Measurements from ENCODE around the gene TMEM61.

The TMEM61 gene

DNA sequence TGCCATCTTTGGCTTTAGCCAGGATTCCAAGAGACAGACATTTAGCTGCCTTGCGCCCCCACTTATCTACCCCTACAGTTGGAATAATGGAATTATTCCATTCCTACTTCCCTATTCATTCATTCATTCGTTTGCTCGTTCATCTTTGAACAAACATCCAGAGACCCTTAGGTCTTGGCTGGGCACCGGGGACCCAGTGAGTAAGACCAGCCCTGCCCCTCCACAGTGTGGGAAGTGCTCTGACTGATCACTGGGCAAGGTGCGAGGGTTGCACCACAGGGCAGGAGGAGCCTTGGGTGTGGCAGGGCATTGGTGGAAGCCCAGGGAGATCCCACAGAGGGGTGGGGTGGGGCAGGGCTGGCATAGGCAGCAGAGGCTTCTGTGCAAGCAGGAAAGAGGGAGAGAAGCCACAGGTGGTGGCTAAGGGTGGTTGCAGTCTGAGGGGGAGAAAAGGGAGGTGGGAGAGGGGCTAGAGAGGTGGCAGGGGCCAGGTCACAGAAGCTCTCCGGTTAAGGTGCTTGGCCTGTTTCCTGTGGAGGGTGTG lies 35.0 kb upstream of the TMEM61 start:
- Histone ChIP-seq H3K27me3 (ENCODE audit: control insufficient read depth, insufficient read depth, low read length) (no peaks in the 10 kb centered on the region), H3K27ac (ENCODE audit: low read depth, low read length) (no peak overlapping the region), H3K4me1 (ENCODE audit: control insufficient read depth, insufficient read depth, low read length) (peaks cover 5% of the 10 kb centered on the region), H3K9ac (ENCODE audit: low read length) (no peak overlapping the region), H3K4me3 (ENCODE audit: low read depth, low read length) (no peak overlapping the region), H3K9me3 (ENCODE audit: control insufficient read depth, insufficient read depth, low read depth, low read length) (peaks cover 13% of the 10 kb centered on the region), H3K36me3 (ENCODE audit: control insufficient read depth, insufficient read depth, low read length) (no peaks in the 10 kb centered on the region)

DNA sequence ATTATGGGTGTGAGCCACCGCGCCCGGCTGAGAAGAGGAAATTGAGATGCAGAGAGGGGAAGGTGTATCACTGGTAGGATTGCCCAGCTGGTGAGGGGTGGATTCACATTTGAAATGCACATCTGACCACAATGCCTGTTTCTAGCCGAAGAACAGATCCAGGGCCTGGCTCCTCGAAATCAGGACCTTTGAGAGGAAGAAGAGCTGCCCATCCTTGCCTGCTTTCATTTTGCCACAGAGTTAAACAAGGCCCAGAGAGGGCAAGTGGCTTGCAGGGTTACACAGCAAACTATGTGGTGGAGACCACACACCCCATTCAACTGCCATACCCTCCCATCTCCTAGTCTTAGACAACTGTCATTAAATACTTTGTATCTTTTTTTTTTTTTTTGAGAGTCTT lies 32.9 kb upstream of the TMEM61 start:
- Histone ChIP-seq H3K9me3 (ENCODE audit: control insufficient read depth, insufficient read depth, low read depth, low read length) (peaks cover 13% of the 10 kb centered on the region), H3K4me1 (ENCODE audit: control insufficient read depth, insufficient read depth, low read length) (peaks cover 10% of the 10 kb centered on the region), H3K27ac (ENCODE audit: low read depth, low read length) (no peak overlapping the region), H3K9ac (ENCODE audit: low read length) (no peak overlapping the region), H3K36me3 (ENCODE audit: control insufficient read depth, insufficient read depth, low read length) (no peaks in the 10 kb centered on the region), H3K27me3 (ENCODE audit: control insufficient read depth, insufficient read depth, low read length) (no peaks in the 10 kb centered on the region), H3K4me3 (ENCODE audit: low read depth, low read length) (no peak overlapping the region)

DNA sequence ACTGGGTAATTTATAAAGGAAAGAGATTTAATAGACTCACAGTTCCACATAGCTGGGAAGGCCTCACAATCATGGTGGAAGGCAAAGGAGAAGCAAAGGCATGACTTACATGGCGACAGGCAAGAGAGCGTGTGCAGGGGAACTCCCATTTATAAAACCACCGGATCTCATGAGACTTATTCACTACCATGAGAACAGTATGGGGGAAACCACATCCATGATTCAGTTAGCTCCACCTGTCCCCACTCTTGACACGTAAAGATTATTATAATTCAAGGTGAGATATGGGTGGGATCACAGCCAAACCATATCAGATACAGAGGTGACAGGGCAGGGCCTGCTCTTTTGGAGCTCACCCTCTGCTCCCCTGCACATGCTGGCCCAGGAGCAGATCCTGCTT lies 31.4 kb upstream of the TMEM61 start:
- Histone ChIP-seq H3K4me3 (ENCODE audit: low read depth, low read length) (no peak overlapping the region), H3K27me3 (ENCODE audit: control insufficient read depth, insufficient read depth, low read length) (no peaks in the 10 kb centered on the region), H3K27ac (ENCODE audit: low read depth, low read length) (no peak overlapping the region), H3K36me3 (ENCODE audit: control insufficient read depth, insufficient read depth, low read length) (no peaks in the 10 kb centered on the region), H3K4me1 (ENCODE audit: control insufficient read depth, insufficient read depth, low read length) (peaks cover 10% of the 10 kb centered on the region), H3K9me3 (ENCODE audit: control insufficient read depth, insufficient read depth, low read depth, low read length) (peaks cover 8% of the 10 kb centered on the region; the same call in 1 of the 2 replicates), H3K9ac (ENCODE audit: low read length) (no peak overlapping the region)

DNA sequence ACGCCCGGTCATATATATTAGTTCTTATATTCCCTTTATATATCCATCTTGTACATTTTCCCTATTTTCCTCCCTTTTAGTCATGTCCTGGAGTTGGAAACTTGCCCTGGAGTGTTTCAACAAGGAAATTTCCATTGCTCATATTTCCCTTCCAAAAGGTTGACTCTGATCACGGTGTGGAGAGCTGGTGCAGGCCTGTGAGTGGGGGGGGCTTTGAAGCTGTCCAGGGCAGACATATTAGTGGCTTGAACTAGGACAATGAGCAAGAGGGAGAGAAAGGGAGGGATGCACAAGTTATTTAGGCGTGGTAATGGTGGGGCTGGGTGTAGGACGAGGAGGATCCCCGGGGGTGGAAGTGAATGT lies 30.4 kb upstream of the TMEM61 start:
- Histone ChIP-seq H3K4me1 (ENCODE audit: control insufficient read depth, insufficient read depth, low read length) (peaks cover 10% of the 10 kb centered on the region), H3K27me3 (ENCODE audit: control insufficient read depth, insufficient read depth, low read length) (no peaks in the 10 kb centered on the region), H3K4me3 (ENCODE audit: low read depth, low read length) (0 out of 2 replicates have a peak overlapping the region, but pooled peaks have one; percentile 41), H3K9me3 (ENCODE audit: control insufficient read depth, insufficient read depth, low read depth, low read length) (peaks cover 14% of the 10 kb centered on the region), H3K36me3 (ENCODE audit: control insufficient read depth, insufficient read depth, low read length) (peaks cover 3% of the 10 kb centered on the region; the same call in 1 of the 2 replicates), H3K9ac (ENCODE audit: low read length) (peak overlapping the region; percentile 66), H3K27ac (ENCODE audit: low read depth, low read length) (no peak overlapping the region)

DNA sequence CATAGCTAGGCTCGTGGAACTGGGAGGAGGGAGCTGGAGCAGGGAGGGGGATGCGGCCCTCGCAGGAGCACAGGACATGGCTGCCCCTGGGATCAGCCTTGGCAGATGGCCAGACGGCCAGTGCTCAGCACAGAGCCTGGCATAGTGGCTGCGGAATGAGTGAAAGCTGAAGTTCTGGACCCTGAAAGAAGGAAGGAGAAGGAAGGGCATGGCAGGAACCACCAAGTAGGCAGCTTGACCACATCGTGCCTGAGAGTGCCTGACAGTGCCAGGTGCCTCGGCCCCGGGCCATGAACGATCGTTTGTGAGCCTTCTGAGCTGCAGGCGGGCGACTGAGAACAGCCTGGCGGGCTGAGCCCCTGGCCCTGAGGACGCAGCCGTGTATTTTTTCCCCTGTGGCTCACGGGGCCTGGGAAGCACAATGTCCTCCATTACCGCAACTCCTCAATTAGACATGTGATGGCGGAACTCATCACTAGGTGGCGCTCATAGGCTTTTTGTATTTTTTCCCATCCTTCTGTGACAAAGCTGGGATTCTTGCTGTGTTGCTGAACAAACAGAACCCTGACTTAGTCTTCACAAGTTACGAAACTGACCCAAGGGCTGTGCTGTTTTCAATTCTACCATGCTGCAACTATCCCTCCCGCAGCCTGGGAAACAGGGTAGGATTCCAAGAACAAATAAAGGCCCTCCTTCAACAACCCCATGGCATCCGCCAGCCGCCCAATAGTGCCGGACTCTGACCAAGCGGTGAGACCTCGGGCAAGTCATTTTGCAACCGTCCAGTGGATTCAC lies 29.9 kb upstream of the TMEM61 start:
- Histone ChIP-seq H3K36me3 (ENCODE audit: control insufficient read depth, insufficient read depth, low read length) (peaks cover 3% of the 10 kb centered on the region; the same call in 1 of the 2 replicates), H3K27ac (ENCODE audit: low read depth, low read length) (no peak overlapping the region; the same call in 1 of the 2 replicates), H3K9me3 (ENCODE audit: control insufficient read depth, insufficient read depth, low read depth, low read length) (peaks cover 14% of the 10 kb centered on the region), H3K9ac (ENCODE audit: low read length) (peak overlapping the region; percentile 66), H3K4me1 (ENCODE audit: control insufficient read depth, insufficient read depth, low read length) (peaks cover 10% of the 10 kb centered on the region), H3K27me3 (ENCODE audit: control insufficient read depth, insufficient read depth, low read length) (no peaks in the 10 kb centered on the region), H3K4me3 (ENCODE audit: low read depth, low read length) (peak overlapping the region; percentile 41; the same call in 1 of the 2 replicates)

DNA sequence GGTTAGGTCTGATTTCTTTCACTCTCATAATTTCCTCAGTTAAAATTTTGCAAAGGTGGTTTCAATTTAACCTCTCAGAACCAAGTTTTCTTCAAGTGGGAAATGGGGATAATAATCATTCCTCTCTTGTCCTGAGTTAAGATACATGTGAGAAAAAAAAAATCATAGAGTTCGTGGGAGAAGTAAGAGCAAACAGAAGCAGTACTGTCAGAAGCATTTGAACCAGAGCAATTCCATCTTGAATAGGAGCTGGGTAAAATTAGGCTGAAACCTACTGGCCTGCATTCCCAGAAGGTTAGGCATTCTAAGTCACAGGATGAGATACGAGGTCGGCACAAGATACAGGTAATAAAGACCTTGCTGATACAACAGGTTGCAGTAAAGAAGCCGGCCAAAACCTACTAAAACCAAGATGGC lies 28.6 kb upstream of the TMEM61 start:
- Histone ChIP-seq H3K27ac (ENCODE audit: low read depth, low read length) (no peak overlapping the region), H3K4me1 (ENCODE audit: control insufficient read depth, insufficient read depth, low read length) (peaks cover 10% of the 10 kb centered on the region)

DNA sequence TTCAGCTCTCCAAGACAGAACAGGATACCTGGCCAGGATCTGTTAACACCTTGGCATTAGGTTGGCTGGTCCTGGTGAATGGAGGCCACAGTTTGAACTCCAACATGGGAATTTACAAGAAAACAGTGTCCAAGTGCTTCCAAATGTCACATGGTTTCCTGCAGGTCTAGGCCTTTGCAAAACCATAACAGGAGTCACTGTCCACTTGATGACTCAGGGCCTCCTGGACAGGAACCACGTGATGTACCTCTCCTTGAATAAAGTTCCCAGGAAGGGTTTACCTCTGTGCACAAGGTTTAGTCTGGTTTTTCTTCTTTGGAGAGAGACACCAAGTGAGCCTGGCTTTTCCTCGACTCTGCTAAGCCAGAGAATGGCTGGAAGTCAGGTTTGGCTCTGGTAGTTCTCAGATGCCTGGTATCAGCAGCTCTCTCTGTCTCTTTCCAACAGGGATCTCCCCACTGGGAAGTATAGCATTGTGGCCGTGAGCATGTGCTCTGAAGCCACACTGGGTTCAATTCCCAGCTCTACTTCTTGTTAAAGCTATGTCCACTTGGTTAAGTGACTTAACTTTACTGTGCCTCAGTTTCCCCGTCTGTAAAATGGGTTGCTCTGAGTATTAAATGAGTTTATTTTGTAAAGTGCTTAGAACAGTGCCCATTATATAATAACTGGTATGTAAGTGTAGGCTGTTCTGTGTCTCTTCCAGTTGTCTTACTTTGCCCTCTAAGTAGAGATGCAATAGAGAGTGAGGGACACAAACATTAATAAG lies 27.3 kb upstream of the TMEM61 start:
- Histone ChIP-seq H3K9ac (ENCODE audit: low read length) (no peak overlapping the region), H3K27ac (ENCODE audit: low read depth, low read length) (no peak overlapping the region), H3K36me3 (ENCODE audit: control insufficient read depth, insufficient read depth, low read length) (peaks cover 3% of the 10 kb centered on the region; the same call in 1 of the 2 replicates), H3K9me3 (ENCODE audit: control insufficient read depth, insufficient read depth, low read depth, low read length) (peaks cover 29% of the 10 kb centered on the region), H3K4me3 (ENCODE audit: low read depth, low read length) (no peak overlapping the region), H3K27me3 (ENCODE audit: control insufficient read depth, insufficient read depth, low read length) (no peaks in the 10 kb centered on the region), H3K4me1 (ENCODE audit: control insufficient read depth, insufficient read depth, low read length) (peaks cover 10% of the 10 kb centered on the region)

More for the DNA sequence above, 28.6 kb upstream of the TMEM61 start:
- no peak overlapping the region for H3K4me3 ChIP-seq (ENCODE audit: low read depth, low read length)
- H3K27me3 ChIP-seq (ENCODE audit: control insufficient read depth, insufficient read depth, low read length), result no peaks in the 10 kb centered on the region
- H3K9me3 ChIP-seq (ENCODE audit: control insufficient read depth, insufficient read depth, low read depth, low read length), result peaks cover 18% of the 10 kb centered on the region
- H3K9ac ChIP-seq (ENCODE audit: low read length), result no peak overlapping the region
- peaks cover 3% of the 10 kb centered on the region; the same call in 1 of the 2 replicates for H3K36me3 ChIP-seq (ENCODE audit: control insufficient read depth, insufficient read depth, low read length)

DNA sequence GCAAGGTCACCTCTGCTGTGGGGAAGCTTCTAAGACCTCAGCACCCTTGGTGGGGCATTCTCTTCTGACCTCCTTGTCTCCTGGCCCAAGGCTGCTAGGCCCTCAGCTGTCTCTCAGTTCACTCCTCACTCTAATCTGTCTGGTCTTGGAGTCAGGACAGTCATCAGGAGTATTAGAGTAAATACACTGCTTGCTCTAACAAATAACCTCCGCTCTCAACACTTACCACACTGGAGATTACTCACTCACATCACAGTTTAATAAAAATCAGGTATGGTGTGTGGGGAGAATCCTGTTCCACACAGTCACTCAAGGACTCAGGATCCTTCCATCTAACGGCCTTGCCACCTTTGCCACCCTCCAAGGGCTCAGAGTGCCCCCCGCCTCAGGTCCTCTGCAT lies 26.6 kb upstream of the TMEM61 start:
- peaks cover 10% of the 10 kb centered on the region for H3K4me1 ChIP-seq (ENCODE audit: control insufficient read depth, insufficient read depth, low read length)

DNA sequence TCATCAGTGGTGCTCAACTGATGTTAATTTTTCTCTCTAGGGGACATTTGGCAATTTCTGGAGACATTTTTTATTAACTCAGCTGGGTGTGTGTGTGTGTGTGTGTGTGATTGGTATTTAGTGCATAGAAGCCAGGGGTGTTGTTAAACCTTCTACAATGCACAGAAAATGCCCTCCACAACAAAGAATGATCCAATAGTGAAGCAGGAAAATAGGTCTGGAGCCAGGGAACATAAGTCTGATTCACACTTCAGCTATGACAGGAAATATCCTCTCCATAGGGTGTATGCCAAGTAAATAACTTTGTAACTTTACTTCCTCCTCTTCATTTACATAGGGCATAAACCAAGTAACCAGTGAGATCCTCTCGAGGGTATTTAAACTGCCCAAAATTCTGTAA lies 25.1 kb upstream of the TMEM61 start:
- Histone ChIP-seq H3K9me3 (ENCODE audit: control insufficient read depth, insufficient read depth, low read depth, low read length) (peaks cover 47% of the 10 kb centered on the region), H3K9ac (ENCODE audit: low read length) (no peak overlapping the region), H3K36me3 (ENCODE audit: control insufficient read depth, insufficient read depth, low read length) (peaks cover 3% of the 10 kb centered on the region; the same call in 1 of the 2 replicates), H3K4me1 (ENCODE audit: control insufficient read depth, insufficient read depth, low read length) (peaks cover 6% of the 10 kb centered on the region), H3K27me3 (ENCODE audit: control insufficient read depth, insufficient read depth, low read length) (no peaks in the 10 kb centered on the region), H3K27ac (ENCODE audit: low read depth, low read length) (no peak overlapping the region), H3K4me3 (ENCODE audit: low read depth, low read length) (no peak overlapping the region)

More for the DNA sequence above, 26.6 kb upstream of the TMEM61 start:
- no peak overlapping the region for H3K4me3 ChIP-seq (ENCODE audit: low read depth, low read length)
- no peak overlapping the region for H3K9ac ChIP-seq (ENCODE audit: low read length)
- peaks cover 36% of the 10 kb centered on the region for H3K9me3 ChIP-seq (ENCODE audit: control insufficient read depth, insufficient read depth, low read depth, low read length)
- no peak overlapping the region for H3K27ac ChIP-seq (ENCODE audit: low read depth, low read length)
- no peaks in the 10 kb centered on the region for H3K27me3 ChIP-seq (ENCODE audit: control insufficient read depth, insufficient read depth, low read length)
- H3K36me3 ChIP-seq (ENCODE audit: control insufficient read depth, insufficient read depth, low read length), result peaks cover 3% of the 10 kb centered on the region; the same call in 1 of the 2 replicates

DNA sequence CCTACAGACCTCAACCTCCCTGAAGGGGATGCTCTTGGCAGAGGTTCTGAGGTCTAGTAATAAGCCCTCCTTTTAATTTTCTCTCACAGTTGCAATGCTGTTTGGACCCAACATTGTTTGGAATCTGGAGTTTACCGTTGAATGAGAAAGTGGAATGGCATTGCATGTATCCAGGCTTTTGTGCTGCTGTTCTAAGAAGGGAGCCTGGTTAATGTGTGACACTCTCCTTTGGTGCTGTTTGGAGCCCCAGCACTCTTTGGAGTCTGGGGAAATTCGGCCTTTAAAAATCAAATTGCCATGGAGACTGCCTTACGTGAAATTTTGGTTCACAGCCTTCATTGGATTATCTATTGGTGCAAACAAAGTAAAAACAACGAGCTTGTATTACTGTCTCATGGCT lies 23.7 kb upstream of the TMEM61 start:
- H3K27ac ChIP-seq (ENCODE audit: low read depth, low read length), result no peak overlapping the region
- no peak overlapping the region for H3K4me3 ChIP-seq (ENCODE audit: low read depth, low read length)
- peaks cover 3% of the 10 kb centered on the region; the same call in 1 of the 2 replicates for H3K36me3 ChIP-seq (ENCODE audit: control insufficient read depth, insufficient read depth, low read length)
- no peaks in the 10 kb centered on the region for H3K27me3 ChIP-seq (ENCODE audit: control insufficient read depth, insufficient read depth, low read length)
- peaks cover 4% of the 10 kb centered on the region for H3K4me1 ChIP-seq (ENCODE audit: control insufficient read depth, insufficient read depth, low read length)
- no peak overlapping the region for H3K9ac ChIP-seq (ENCODE audit: low read length)
- H3K9me3 ChIP-seq (ENCODE audit: control insufficient read depth, insufficient read depth, low read depth, low read length), result peaks cover 50% of the 10 kb centered on the region
